Fibroblast of villous mesenchyme (primary cell): ENCODE measurements around the gene FNIP2. TPM values are rescaled to one million over a fixed set of nuclear protein-coding genes. Genes with fewer than 3 reads are reported as not detected.

Source experiments
- DNase-seq: peaks from one replicate; pipeline ENCODE4 v3.0.0-alpha.2; 2010; ENCODE audit warnings: low read depth
- H3K4me3 ChIP-seq: 2 replicates; pipeline ENCODE4 v1.5.1; 2011; ENCODE audit warnings: low read depth, mild to moderate bottlenecking, low read length
- total RNA-seq: library from RNA; depleted of rRNA; stranded (reverse); fragments of >200 nt; gene quantifications from 2 replicates; pipeline ENCODE4 v1.2.3, GENCODE V29; 2012
- TF ChIP-seq, protein P1 (sequence below): IDR thresholded peaks from 2 replicates; pipeline ENCODE4 v1.5.1; 2012; ENCODE audit warnings: low read depth, mild to moderate bottlenecking, low read length; ENCODE audit not compliant: insufficient read depth

FNIP2 gene
- total RNA-seq, 1 donor = 24.6 TPM

DNA sequence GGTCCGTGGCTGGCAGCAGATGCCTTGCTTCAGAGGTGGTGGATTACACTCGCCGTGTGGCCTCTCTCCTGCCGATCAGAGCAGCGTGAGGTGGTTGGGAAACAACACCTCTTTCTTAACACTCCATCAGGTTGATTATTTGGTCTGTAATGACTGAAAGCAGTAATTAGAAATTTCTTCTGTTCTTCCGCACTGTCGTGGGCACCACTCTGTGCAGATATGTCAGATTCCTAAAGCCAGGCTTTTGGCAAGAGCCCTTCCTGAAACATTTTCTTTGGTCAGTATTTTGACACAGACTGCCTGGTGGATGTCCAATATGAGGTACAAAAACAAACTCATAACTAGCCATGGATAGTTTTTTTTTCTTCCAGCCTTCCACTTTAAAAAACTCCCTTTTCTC is 100.9 kb downstream of the FNIP2 start:
- TF ChIP-seq, protein P1, sequence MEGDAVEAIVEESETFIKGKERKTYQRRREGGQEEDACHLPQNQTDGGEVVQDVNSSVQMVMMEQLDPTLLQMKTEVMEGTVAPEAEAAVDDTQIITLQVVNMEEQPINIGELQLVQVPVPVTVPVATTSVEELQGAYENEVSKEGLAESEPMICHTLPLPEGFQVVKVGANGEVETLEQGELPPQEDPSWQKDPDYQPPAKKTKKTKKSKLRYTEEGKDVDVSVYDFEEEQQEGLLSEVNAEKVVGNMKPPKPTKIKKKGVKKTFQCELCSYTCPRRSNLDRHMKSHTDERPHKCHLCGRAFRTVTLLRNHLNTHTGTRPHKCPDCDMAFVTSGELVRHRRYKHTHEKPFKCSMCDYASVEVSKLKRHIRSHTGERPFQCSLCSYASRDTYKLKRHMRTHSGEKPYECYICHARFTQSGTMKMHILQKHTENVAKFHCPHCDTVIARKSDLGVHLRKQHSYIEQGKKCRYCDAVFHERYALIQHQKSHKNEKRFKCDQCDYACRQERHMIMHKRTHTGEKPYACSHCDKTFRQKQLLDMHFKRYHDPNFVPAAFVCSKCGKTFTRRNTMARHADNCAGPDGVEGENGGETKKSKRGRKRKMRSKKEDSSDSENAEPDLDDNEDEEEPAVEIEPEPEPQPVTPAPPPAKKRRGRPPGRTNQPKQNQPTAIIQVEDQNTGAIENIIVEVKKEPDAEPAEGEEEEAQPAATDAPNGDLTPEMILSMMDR = no peak
- no peak overlapping the region for H3K4me3 ChIP-seq
- no peak for DNase-seq

DNA sequence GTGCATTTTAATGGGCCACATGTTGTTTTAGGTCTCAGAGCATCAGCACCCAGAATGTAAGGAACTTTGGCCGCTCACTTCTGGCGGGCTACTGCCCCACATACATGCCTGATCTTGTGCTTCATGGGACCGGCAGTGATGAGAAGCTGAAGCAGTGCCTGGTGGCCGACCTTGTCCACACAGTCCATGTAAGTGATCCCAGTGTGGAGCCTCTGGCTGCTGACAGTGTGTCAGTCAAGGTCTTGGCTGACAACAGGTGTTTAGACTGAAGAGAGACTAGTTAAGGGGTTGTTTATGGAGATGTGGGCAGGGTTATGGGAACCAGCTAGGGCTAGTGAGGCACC is 101.4 kb downstream of the FNIP2 start:
- no peak for DNase-seq
- no peak overlapping the region for H3K4me3 ChIP-seq
- TF ChIP-seq, protein P1 = no peak

DNA sequence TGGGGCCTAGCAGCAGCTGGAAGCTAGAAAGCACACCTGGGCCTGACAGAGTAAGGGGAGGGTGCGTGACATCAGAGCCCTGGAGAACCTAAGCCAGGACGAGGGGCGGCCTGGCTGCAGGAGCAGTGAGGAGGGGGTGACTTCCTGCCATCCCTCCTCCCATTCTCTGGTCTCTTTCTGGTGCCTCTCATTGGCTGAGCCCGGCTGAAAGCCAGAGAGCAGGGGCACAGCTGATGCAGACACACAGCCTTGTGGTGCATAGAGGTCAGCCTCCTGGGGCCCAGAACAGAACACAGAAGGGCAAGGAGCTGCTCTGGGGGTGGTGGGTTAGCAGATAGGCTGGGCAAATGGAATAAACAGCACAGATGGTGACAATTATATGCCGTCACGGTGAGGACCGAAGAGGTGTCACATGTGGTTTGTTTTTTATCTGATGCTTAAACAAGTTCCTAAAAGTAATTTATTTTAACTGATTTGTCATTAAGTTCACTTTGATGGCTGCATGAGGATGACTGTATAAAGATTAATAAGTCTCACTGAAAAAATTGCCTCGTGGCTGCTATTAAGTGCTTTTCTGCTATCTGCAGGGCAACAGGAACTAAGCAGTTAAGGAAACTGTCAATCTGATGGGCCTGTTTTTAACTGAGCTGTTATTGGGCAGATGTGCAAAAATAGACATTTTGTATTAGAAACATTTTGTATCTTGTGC is 102.0 kb downstream of the FNIP2 start:
- TF ChIP-seq, protein P1 = no peak
- no peak for DNase-seq
- no peak overlapping the region for H3K4me3 ChIP-seq

DNA sequence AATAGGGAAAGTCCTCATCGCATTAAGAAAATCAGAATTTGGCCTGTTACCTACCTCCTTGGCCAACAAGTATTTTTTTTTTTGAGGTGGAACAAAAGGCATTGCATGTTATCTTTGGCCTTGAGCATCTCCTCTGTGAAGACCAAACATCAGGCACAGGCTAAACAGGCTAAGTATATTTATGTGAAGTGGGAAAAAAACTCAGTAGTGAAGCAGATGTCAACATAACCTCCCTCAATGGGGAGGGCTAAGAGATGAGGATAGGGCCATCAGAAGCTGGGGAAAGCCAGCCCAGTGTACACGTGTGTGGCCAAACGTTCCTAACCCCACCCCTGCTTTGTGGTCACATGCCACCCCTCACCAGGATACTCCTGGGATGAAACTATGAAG is 102.5 kb downstream of the FNIP2 start:
- peak; percentile 9 for DNase-seq
- no peak overlapping the region for H3K4me3 ChIP-seq
- TF ChIP-seq, protein P1 = no peak

DNA sequence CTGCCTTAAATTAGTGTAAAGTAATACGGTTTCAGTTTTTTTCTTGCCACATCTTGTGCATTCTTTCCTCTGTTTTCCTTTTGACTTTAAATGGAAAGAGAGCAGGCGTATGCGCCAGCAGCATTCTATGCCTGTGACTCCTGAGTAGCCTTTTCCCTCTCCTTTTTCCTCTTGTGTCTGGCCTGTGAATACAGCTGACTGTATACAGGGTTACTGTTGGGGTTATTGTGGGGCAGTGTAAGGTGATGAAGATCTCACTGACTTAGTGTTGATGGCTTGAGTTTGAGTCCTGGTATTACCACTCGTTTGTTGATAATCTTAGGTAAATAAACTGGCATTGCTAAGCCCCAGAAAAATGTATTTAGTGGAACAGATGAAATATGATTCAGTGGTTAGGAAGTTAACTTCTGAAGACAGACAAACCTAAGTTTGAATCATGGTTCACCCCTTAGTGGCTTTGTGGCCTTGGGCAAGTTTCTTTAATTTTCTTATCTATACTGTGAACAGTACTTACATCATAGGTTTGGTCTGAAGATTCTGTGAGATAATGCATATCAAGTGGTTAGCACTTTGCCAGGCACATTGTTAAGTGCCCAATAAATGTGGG is 105.1 kb downstream of the FNIP2 start:
- H3K4me3 ChIP-seq = no peak overlapping the region
- TF ChIP-seq, protein P1 = no peak
- DNase-seq = peak; percentile 84

DNA sequence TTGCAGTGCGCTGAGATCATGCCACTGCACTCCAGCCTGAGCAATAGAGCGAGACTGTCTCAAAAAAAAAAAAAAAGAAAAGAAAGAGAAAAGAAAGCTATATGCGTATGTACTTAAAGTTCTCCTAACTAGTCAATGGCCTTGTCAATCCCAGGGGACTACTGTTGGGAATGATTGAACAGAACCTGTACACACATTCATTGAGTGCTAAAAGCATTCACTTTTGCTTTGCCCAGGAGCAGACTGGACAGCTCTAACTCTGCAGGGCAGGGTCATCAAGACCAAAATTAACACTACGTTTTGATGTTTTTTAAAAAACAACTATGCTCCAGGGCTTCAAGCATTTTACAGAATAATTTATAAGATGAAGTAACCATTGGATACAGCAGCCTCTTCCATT is 106.2 kb downstream of the FNIP2 start:
- no peak for DNase-seq
- H3K4me3 ChIP-seq = no peak overlapping the region
- TF ChIP-seq, protein P1 = no peak
